ENCODE measurements around the gene KRT71. TPM values are rescaled to one million over a fixed set of nuclear protein-coding genes. Genes with fewer than 3 reads are reported as not detected.

Gene KRT71
- total RNA-seq, 1 donor from 2014 or later = not detected

DNA sequence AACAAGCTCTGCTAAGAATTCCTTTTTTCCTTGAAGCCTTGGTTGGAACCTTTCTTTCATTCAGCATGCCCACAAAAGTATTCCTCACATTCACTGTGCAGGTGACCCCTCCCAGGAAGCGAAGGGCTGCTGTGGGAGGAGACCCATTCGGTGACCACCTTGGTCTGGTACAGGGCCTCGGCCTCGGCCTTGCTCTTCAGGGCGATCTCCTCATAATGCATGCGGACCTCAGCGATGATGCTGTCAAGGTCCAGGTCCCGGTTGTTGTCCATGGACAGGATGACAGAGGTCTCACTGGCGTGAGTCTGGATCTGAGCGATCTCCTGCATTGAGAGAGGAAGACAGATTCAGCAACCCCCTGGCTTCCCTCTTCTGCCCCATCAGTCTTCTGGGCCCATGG lies 17.6 kb upstream of the KRT71 start:
- TF ChIP-seq, protein P1, sequence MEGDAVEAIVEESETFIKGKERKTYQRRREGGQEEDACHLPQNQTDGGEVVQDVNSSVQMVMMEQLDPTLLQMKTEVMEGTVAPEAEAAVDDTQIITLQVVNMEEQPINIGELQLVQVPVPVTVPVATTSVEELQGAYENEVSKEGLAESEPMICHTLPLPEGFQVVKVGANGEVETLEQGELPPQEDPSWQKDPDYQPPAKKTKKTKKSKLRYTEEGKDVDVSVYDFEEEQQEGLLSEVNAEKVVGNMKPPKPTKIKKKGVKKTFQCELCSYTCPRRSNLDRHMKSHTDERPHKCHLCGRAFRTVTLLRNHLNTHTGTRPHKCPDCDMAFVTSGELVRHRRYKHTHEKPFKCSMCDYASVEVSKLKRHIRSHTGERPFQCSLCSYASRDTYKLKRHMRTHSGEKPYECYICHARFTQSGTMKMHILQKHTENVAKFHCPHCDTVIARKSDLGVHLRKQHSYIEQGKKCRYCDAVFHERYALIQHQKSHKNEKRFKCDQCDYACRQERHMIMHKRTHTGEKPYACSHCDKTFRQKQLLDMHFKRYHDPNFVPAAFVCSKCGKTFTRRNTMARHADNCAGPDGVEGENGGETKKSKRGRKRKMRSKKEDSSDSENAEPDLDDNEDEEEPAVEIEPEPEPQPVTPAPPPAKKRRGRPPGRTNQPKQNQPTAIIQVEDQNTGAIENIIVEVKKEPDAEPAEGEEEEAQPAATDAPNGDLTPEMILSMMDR (IDR thresholded peaks at IDR 0.05) = no peak
- Mint-ChIP-seq H3K4me1 (no peaks in the 10 kb centered on the region), H3K36me3 (ENCODE audit: low read depth) (no peaks in the 10 kb centered on the region), H3K4me3 (no peak overlapping the region), H3K9me3 (no peaks in the 10 kb centered on the region), H3K27ac (no peak overlapping the region), H3K27me3 (peaks cover 17% of the 10 kb centered on the region)
- intact Hi-C loops (cut with micrococcal nuclease) = no loop called here
- ChIA-PET CTCF (no interaction called here), POLR2A (no interaction called here)
- ATAC-seq (ENCODE audit: low read depth) (no peak), DNase-seq (no peak)

DNA sequence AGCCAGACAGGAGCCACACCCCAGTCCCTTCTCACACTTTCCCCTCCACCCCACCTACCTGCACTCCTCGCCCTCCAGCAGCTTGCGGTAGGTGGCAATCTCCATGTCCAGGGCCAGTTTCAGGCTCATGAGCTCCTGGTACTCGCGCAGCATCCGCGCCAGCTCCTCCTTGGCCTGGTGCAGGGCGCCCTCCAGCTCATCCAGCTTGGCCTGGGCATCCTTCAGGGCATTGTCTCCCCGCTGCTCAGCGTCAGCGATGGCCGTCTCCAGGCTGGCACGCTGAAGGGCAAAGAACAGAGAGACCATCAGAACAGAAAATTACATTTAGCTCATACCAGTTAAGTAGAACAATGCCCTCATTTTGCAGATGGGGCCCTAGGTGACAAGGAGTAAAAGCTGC lies 15.2 kb upstream of the KRT71 start:
- Mint-ChIP-seq H3K4me1 (no peaks in the 10 kb centered on the region), H3K36me3 (ENCODE audit: low read depth) (no peaks in the 10 kb centered on the region), H3K4me3 (no peak overlapping the region), H3K27ac (no peak overlapping the region), H3K27me3 (peaks cover 19% of the 10 kb centered on the region), H3K9me3 (no peaks in the 10 kb centered on the region)
- TF ChIP-seq, protein P1 (IDR thresholded peaks at IDR 0.05) = no peak
- DNase-seq (no peak), ATAC-seq (ENCODE audit: low read depth) (no peak)
- intact Hi-C loops (cut with micrococcal nuclease) = no loop called here
- CTCF ChIA-PET = no interaction called here
- POLR2A ChIA-PET = no interaction called here

DNA sequence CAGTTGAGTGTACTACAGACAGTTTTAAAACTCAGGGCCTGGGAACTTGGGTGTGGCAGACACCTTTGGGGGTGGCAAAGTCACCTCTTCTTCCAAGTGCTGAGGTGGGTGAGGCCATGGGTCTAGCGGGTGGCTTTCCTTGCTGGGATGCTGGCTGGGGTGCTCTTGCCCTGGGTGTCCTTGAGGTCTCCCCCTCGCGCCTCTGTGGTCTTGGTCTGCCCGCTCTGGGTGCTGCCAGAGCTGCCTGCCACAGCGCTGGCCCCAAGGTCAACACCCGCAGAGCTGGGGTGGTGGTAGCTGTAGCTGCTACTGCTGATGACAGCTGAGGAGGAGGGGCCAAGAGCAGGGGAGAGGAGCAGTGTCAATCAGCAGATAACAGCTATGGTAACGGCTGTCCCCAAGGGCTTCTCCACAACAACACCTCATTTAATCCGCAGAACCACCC lies 13.9 kb upstream of the KRT71 start:
- Mint-ChIP-seq H3K4me1 (no peaks in the 10 kb centered on the region), H3K9me3 (no peaks in the 10 kb centered on the region), H3K27me3 (peaks cover 12% of the 10 kb centered on the region), H3K27ac (no peak overlapping the region), H3K36me3 (ENCODE audit: low read depth) (no peaks in the 10 kb centered on the region), H3K4me3 (no peak overlapping the region)
- no peak for DNase-seq
- POLR2A ChIA-PET = no interaction called here
- ATAC-seq (ENCODE audit: low read depth) = no peak
- intact Hi-C loops (cut with micrococcal nuclease) = no loop called here
- TF ChIP-seq, protein P1 (IDR thresholded peaks at IDR 0.05) = no peak
- CTCF ChIA-PET = no interaction called here

DNA sequence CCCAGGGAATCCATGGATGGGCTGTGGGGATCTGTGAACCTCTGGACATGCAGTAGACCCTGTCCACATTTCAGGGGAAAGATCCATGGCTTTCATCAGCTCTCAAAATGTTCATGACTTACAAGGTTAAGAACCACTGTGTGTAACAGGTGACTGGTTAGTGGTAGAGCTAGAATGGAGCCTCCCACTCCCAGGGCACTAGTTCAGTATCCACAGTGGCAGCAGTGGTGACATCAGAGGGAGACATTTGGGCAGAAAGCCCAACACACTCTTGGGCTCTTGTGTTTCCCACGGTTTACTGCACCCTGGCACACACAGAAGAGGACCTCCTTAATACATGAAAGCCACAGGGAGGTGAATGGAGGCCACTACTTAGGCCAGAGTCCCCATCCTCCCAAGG lies 11.6 kb upstream of the KRT71 start:
- H3K4me1 Mint-ChIP-seq = no peaks in the 10 kb centered on the region

DNA sequence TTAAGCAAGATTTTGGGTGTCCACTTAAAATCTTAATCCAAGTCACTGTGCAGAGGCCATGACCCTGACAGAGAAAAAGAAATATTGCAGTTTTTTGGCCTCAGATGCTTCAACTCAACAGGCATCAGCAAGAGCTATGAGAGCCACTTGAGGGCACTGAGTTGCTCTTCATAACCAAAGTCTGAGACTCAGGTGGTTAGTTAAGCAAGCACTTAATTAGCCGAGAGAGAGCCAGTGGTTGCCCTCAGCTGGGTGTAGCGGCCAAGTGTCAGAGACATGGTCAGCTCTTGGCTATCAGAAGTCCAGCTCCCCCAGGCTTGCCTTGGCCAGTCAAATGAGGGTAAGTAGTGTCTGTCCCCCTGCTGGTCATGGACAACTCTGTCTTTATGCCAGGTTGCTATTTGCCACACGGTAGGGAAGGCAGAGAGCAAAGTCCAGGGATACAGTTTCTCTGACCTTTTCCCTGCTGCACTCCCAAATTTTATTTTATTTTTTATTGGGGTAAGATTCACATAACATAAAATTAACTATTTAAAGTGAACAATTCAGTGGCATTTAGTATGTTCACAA lies 9.0 kb upstream of the KRT71 start:
- DNase-seq = no peak
- CTCF ChIA-PET = no interaction called here
- H3K4me1 Mint-ChIP-seq = no peaks in the 10 kb centered on the region
- POLR2A ChIA-PET = no interaction called here
- ATAC-seq (ENCODE audit: low read depth) = no peak
- no peaks in the 10 kb centered on the region for H3K36me3 Mint-ChIP-seq (ENCODE audit: low read depth)
- peaks cover 8% of the 10 kb centered on the region for H3K27me3 Mint-ChIP-seq
- TF ChIP-seq, protein P1 (IDR thresholded peaks at IDR 0.05) = no peak
- intact Hi-C loops (cut with micrococcal nuclease) = no loop called here
- no peak overlapping the region for H3K4me3 Mint-ChIP-seq
- H3K9me3 Mint-ChIP-seq = no peaks in the 10 kb centered on the region
- H3K27ac Mint-ChIP-seq = no peak overlapping the region

More for the DNA sequence above, 11.6 kb upstream of the KRT71 start:
- TF ChIP-seq, protein P1 (IDR thresholded peaks at IDR 0.05) = no peak
- intact Hi-C loops (cut with micrococcal nuclease) = no loop called here
- ChIA-PET POLR2A (no interaction called here), CTCF (no interaction called here)
- ATAC-seq (ENCODE audit: low read depth) (no peak), DNase-seq (no peak)
- Mint-ChIP-seq H3K9me3 (no peaks in the 10 kb centered on the region), H3K27ac (no peak overlapping the region), H3K4me3 (no peak overlapping the region), H3K27me3 (peaks cover 11% of the 10 kb centered on the region), H3K36me3 (ENCODE audit: low read depth) (no peaks in the 10 kb centered on the region)

All from activated B cell treated with CpG ODN at 0.5 μM for 24 hours (primary cell).